Activated T-cell treated with anti-CD3 and anti-CD28 coated beads, Interleukin-2, amount 50 U/mL, for 72 hours (primary cell): ENCODE results near the gene PLD3. TPM values are rescaled to one million over a fixed set of nuclear protein-coding genes. Genes with fewer than 3 reads are reported as not detected.

ENCODE experiments used
- ATAC-seq, 2 donors: fragments of 150-1000 bp; cut with Tn5 transposase; replicated peaks in 1 of 2; 2 replicates each; pipeline ENCODE4 v1.10.0; 2021; ENCODE audit warnings: moderate library complexity in 2 of 2, mild to moderate bottlenecking in 1 of 2
- DNase-seq, 2 donors: peaks; one replicate each; pipeline ENCODE4 v3.0.0; 2021 to 2022; ENCODE audit warnings: mixed read lengths in 1 of 2
- H3K27ac Mint-ChIP-seq: one replicate; pipeline ENCODE4 v1.8.0; 2022; ENCODE audit warnings: mild to moderate bottlenecking, moderate library complexity, mixed read lengths
- H3K27me3 Mint-ChIP-seq: one replicate; pipeline ENCODE4 v1.8.0; 2022; ENCODE audit warnings: low read depth, mixed read lengths
- H3K36me3 Mint-ChIP-seq, 2 donors: one replicate each; pipeline ENCODE4 v1.8.0; 2022; ENCODE audit warnings: mixed read lengths in 2 of 2, mild to moderate bottlenecking in 1 of 2; ENCODE audit not compliant: insufficient read depth in 2 of 2
- H3K4me1 Mint-ChIP-seq: one replicate; pipeline ENCODE4 v1.8.0; 2022; ENCODE audit warnings: low read depth, mixed read lengths
- H3K4me3 Mint-ChIP-seq, 2 donors: one replicate each; pipeline ENCODE4 v1.8.0; 2022; ENCODE audit warnings: mild to moderate bottlenecking in 2 of 2, mixed read lengths in 2 of 2, moderate library complexity in 2 of 2
- H3K9me3 Mint-ChIP-seq, 2 donors: one replicate each; pipeline ENCODE4 v1.8.0; 2022; ENCODE audit warnings: mixed read lengths in 2 of 2
- total RNA-seq, 2 donors: library from RNA; stranded (reverse); gene quantifications; one replicate each; pipeline ENCODE4 v1.2.3, GENCODE V29; 2022

PLD3 gene
- total RNA-seq, 2 donors from 2014 or later = 99.8 to 102 TPM

- H3K4me3 Mint-ChIP-seq = no peak overlapping the region
- DNase-seq (no peak), ATAC-seq (no peak)
- no peaks in the 10 kb centered on the region for H3K4me1 Mint-ChIP-seq
- H3K36me3 Mint-ChIP-seq = peaks cover 0 to 2% of the 10 kb centered on the region in 2 donors
- H3K9me3 Mint-ChIP-seq = no peaks in the 10 kb centered on the region
- H3K27me3 Mint-ChIP-seq = no peaks in the 10 kb centered on the region
- no peak overlapping the region for H3K27ac Mint-ChIP-seq
Measured at GRCh38 chr19:40371802-40372122, 23.3 kb downstream of the PLD3 start.

- H3K9me3 Mint-ChIP-seq = no peaks in the 10 kb centered on the region
- no peak for DNase-seq
- H3K27ac Mint-ChIP-seq = no peak overlapping the region
- no peak for ATAC-seq
- H3K27me3 Mint-ChIP-seq = no peaks in the 10 kb centered on the region
- peaks cover 0 to 2% of the 10 kb centered on the region in 2 donors for H3K36me3 Mint-ChIP-seq
- H3K4me1 Mint-ChIP-seq = no peaks in the 10 kb centered on the region
- no peak overlapping the region for H3K4me3 Mint-ChIP-seq
Measured at GRCh38 chr19:40374084-40374483, 25.6 kb downstream of the PLD3 start.

DNA sequence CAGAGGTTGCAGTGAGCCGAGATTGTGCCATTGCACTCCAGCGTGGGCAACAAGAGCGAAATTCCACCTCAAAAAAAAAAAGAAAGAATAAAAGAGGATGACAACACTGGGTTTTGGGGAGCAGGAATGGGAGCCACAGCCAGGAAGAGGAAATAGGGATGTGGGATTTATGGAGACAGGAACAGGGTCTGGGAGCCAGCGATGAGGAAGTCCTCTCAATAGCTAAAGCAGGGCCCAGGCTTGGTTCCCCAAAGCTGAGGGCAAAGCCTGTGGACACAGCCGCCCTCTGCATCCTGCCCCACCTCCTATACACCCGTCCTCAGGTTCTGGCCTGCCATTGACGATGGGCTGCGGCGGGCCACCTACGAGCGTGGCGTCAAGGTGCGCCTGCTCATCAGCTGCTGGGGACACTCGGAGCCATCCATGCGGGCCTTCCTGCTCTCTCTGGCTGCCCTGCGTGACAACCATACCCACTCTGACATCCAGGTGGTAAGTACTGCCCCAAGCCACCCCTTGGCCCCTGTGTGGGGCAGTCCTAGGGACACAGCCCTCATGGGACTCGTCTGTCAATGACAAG is 27.9 kb downstream of the PLD3 start:
- Mint-ChIP-seq H3K4me1 (no peaks in the 10 kb centered on the region), H3K36me3 (no peaks in the 10 kb centered on the region), H3K9me3 (no peaks in the 10 kb centered on the region), H3K27me3 (no peaks in the 10 kb centered on the region), H3K27ac (no peak overlapping the region), H3K4me3 (no peak overlapping the region)
- DNase-seq (no peak), ATAC-seq (no peak)

DNA sequence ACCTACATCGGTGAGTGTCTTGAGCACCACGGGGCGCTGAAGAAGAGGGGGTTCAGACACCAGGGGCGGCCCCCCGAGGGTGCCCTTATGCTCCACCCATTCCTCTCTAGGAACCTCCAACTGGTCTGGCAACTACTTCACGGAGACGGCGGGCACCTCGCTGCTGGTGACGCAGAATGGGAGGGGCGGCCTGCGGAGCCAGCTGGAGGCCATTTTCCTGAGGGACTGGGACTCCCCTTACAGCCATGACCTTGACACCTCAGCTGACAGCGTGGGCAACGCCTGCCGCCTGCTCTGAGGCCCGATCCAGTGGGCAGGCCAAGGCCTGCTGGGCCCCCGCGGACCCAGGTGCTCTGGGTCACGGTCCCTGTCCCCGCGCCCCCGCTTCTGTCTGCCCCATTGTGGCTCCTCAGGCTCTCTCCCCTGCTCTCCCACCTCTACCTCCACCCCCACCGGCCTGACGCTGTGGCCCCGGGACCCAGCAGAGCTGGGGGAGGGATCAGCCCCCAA is 29.4 kb downstream of the PLD3 start:
- Mint-ChIP-seq H3K27me3 (no peaks in the 10 kb centered on the region), H3K4me1 (no peaks in the 10 kb centered on the region), H3K9me3 (no peaks in the 10 kb centered on the region), H3K4me3 (no peak overlapping the region), H3K36me3 (no peaks in the 10 kb centered on the region), H3K27ac (no peak overlapping the region)
- ATAC-seq (no peak), DNase-seq (no peak)

DNA sequence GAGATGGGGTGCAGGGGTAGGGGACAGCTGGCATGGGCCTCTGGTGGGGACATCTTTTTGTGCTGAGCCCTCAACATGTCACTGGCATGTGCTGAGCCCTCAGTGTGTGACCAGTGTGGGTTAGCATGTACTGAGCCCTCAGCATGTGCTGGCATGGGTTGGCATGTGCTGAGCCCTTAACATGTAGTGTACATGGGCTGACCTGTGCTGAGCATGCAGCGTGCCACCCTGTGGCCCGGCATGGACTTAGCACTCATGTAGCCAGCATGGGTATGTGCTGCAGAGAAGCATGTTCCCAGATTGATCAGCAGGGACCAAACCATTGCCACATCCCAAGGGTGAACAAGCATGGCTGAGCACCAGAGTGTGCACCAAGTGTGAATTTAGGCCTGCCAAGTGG is 30.0 kb downstream of the PLD3 start:
- Mint-ChIP-seq H3K36me3 (no peaks in the 10 kb centered on the region), H3K27ac (no peak overlapping the region), H3K4me3 (no peak overlapping the region), H3K4me1 (no peaks in the 10 kb centered on the region), H3K27me3 (no peaks in the 10 kb centered on the region), H3K9me3 (no peaks in the 10 kb centered on the region)
- ATAC-seq = no peak
- DNase-seq = no peak

- Mint-ChIP-seq H3K4me1 (no peaks in the 10 kb centered on the region), H3K4me3 (no peak overlapping the region), H3K9me3 (no peaks in the 10 kb centered on the region), H3K36me3 (no peaks in the 10 kb centered on the region), H3K27me3 (no peaks in the 10 kb centered on the region), H3K27ac (no peak overlapping the region)
- no peak for DNase-seq
- no peak for ATAC-seq
Measured at GRCh38 chr19:40379446-40380198, 31.1 kb downstream of the PLD3 start.

GRCh38 chr19:40380199-40381037 is 31.9 kb downstream of the PLD3 start:
- Mint-ChIP-seq H3K9me3 (no peaks in the 10 kb centered on the region), H3K4me3 (no peak overlapping the region)
- ATAC-seq = no peak

DNA sequence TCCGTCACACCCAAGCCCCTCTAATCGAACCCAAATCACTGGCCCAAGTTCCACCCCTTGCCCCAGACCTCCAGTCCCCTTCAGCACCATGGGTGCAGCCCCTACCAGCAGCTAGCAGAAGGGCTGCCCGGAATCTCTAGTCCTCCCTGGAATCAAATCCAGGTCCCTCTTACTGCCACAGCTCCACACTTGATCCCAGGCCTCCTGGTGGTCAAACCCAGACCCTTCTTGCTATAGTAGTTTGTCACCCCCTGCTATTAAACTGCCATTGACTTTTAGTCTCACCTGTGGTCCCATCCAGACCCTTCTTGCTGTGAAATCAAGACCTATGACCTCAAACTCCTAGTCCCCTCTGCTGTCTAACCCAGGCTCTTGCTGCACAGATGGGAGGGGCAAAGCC is 32.8 kb downstream of the PLD3 start:
- H3K27ac Mint-ChIP-seq = no peak overlapping the region
- H3K27me3 Mint-ChIP-seq = no peaks in the 10 kb centered on the region
- no peak for DNase-seq

More at GRCh38 chr19:40380199-40381037, 31.9 kb downstream of the PLD3 start:
- DNase-seq = no peak
- Mint-ChIP-seq H3K27me3 (no peaks in the 10 kb centered on the region), H3K36me3 (no peaks in the 10 kb centered on the region), H3K4me1 (no peaks in the 10 kb centered on the region), H3K27ac (no peak overlapping the region)

DNA sequence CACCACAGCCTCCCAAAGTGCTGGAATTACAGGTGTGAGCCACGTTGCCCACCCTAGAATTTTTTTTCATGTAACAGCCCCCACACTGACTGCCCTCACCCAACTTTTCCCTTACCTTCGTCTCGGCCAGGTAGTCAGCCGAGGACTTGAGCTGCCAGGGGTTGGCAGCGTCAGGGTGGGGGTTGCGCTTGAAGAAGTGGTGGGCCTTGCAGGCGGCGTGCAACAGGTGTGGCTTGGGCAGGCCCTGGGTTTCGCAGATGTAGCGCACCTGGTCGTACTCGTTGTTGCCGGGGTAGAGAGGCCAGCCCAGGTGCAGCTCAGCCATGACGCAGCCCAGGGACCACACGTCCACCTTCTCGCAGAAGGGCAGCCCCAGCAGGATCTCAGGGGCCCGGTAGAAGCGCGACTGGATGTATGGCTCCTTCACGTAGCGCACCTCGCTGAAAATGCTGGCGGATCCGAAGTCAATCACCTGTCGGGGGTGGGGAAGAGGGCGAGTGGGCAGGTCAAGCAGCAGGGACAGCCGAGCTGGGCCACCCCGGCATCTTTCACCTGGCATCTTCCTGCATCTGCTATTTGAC is 35.3 kb downstream of the PLD3 start:
- no peaks in the 10 kb centered on the region for H3K27me3 Mint-ChIP-seq
- H3K27ac Mint-ChIP-seq = no peak overlapping the region
- no peak overlapping the region for H3K4me3 Mint-ChIP-seq
- H3K4me1 Mint-ChIP-seq = no peaks in the 10 kb centered on the region
- ATAC-seq (no peak), DNase-seq (no peak)
- no peaks in the 10 kb centered on the region for H3K36me3 Mint-ChIP-seq
- H3K9me3 Mint-ChIP-seq = no peaks in the 10 kb centered on the region

More for the DNA sequence above, 32.8 kb downstream of the PLD3 start:
- Mint-ChIP-seq H3K4me3 (no peak overlapping the region), H3K36me3 (no peaks in the 10 kb centered on the region), H3K9me3 (no peaks in the 10 kb centered on the region), H3K4me1 (no peaks in the 10 kb centered on the region)
- no peak for ATAC-seq

- ATAC-seq (no peak), DNase-seq (no peak)
- Mint-ChIP-seq H3K27ac (no peak overlapping the region), H3K4me1 (no peaks in the 10 kb centered on the region), H3K4me3 (no peak overlapping the region), H3K36me3 (no peaks in the 10 kb centered on the region), H3K9me3 (no peaks in the 10 kb centered on the region), H3K27me3 (no peaks in the 10 kb centered on the region)
Measured at GRCh38 chr19:40387155-40387554, 38.7 kb downstream of the PLD3 start.

DNA sequence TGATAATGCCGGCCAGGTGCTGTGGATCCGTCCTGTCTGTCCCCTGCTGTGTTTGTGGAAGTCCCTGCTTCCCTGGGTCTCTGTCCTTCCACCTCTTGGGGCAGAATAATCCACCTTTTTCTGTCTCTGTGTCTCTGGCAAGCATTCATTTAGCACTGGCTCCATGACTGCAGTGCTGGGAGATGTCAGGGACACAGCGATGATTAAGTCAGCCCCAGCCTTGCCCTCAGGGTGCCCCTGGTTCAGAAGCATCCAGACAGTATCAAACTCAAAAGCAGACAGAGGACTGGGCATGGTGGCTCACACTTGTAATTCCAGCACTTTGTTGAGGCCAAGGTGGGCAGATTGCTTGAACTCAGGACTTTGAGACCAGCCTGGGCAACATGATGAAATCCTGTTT is 40.0 kb downstream of the PLD3 start:
- DNase-seq = no peak
- Mint-ChIP-seq H3K9me3 (no peaks in the 10 kb centered on the region), H3K4me1 (no peaks in the 10 kb centered on the region), H3K27ac (no peak overlapping the region), H3K27me3 (no peaks in the 10 kb centered on the region), H3K4me3 (no peak overlapping the region), H3K36me3 (no peaks in the 10 kb centered on the region)
- no peak for ATAC-seq

GRCh38 chr19:40389404-40390083 is 41.0 kb downstream of the PLD3 start:
- no peak overlapping the region for H3K27ac Mint-ChIP-seq
- DNase-seq (no peak), ATAC-seq (no peak)
- H3K4me3 Mint-ChIP-seq = no peak overlapping the region
- no peaks in the 10 kb centered on the region for H3K9me3 Mint-ChIP-seq
- no peaks in the 10 kb centered on the region for H3K4me1 Mint-ChIP-seq
- H3K36me3 Mint-ChIP-seq = no peaks in the 10 kb centered on the region
- H3K27me3 Mint-ChIP-seq = no peaks in the 10 kb centered on the region
